Stimulated activated CD4-positive, alpha-beta T cell treated with anti-CD3 and anti-CD28 coated beads, Interleukin-2, amount 100 ng/mL, for 48 hours (primary cell): ENCODE data around the gene EPO.

Source experiments
- DNase-seq, 2 donors: peaks; one replicate each; pipeline ENCODE4 v3.0.0-alpha.2; 2020

Gene EPO

DNA sequence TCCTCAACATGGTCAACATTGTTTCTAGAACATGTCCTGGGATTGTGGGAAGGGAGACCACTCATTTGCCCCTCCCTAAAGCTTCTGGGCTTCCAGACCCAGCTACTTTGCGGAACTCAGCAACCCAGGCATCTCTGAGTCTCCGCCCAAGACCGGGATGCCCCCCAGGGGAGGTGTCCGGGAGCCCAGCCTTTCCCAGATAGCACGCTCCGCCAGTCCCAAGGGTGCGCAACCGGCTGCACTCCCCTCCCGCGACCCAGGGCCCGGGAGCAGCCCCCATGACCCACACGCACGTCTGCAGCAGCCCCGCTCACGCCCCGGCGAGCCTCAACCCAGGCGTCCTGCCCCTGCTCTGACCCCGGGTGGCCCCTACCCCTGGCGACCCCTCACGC lies at the start of gene EPO:
Gene EPO, plus strand, starts transcription at position 190 of the 392 bp plus-strand sequence. CDS start 513 bp downstream, outside the sequence.
- DNase-seq, result no peak

DNA sequence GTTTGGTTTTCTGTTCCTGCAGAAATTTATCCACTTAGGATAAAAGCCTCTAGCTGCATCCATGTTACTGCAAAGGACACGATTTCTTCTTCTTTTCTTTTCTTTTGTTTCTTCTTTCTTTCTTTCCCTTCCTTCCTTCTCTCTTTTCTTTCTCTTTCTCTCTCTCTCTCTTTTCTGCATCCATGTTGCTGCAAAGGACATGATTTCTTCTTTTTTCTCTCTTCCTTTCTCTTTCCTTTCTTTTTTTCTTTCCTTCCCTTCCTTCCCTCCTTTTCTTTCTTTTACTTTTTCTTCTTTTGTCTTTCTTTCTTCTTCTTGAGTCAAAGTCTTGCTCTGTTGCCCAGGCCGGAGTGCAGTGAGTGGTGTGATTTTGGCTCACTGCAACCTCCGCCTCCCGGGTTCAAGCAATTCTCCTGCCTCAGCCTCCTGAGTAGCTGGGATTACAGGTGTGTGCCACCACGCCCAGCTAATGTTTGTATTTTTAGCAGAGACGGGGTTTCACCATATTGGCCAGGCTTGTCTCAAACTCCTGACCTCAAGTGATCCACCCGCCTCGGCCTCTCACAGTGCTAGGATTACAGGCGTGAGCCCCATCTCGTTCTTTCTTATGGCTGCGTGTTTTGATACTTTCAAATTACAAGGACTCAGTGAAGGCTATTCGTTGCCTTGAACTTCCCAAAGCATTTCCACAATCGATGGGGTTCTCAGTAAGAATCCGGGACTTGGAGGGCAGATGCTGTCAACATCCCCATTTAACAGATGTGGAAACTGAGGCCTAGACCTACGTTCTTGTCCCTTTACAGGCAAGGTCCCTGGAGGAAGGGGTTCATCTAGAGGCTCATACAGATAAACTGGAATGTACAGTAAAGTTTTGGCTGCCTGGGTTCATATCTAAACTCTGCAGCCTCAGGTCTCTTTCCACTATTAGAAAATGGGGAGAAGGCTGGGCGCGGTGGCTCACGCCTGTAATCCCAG lies 48.6 kb upstream of the EPO start:
- no peak for DNase-seq

DNA sequence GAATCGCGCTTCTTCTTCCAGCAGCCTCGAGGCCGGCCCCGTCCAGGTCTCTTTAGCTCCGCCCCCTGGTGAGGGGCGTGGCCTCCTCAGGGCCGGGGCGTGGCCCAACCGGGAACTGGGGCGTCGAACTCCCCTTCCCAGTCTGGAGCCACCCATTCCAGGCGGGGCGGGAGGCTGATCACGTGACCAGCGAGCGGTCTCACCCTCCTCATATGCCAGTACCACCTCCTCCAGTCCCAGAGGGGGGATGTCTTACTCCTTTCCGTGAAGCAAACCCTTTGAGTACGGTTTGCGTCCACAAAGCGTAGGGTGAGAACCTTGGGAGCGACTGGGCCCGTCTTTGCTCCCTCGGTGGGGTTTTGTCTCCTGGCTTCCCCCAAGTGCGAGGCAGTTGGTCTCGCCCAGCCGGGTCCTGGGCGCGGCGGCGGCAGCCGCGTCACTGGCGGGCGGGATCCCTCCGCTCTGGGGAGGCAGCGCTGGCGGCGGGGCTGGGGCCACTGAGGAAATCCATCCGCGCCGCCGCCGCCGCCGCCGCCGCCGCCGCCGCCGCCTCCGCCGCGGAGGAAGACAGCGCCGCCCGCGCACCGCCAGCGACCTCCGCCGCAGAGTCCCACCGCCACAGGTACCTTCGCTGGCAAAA lies 46.8 kb upstream of the EPO start, which contains the start of gene GNB2:
Gene GNB2, plus strand, starts transcription at position 439 of the 640 bp plus-strand sequence. CDS start 2,526 bp downstream, outside the sequence.
- peak; percentile 100 for DNase-seq

- no peak for DNase-seq
Measured at GRCh38 chr7:100673942-100674410, 46.3 kb upstream of the EPO start.

GRCh38 chr7:100674411-100675104 lies 45.7 kb upstream of the EPO start:
- no peak for DNase-seq

DNA sequence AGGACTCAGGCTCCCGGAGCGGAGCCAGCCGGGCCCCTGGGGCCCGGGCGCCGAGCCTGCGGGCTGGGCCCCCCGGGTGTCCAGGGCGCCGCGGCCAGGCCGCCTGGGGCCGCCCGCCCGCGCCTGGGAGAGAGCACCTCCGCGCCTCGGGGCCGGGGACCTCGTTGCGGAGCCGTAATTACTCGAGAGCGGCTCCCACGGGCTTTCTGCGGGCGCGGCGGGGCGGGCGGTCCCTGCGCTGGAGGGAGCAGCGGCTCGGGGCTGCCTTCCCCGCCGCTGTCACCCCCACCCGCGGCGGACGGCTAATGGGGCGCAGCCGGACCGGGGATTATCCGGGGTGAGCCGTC lies 45.2 kb upstream of the EPO start:
- no peak for DNase-seq

GRCh38 chr7:100675581-100676350 lies 44.5 kb upstream of the EPO start:
- peak; percentile 57 to 65 for DNase-seq

GRCh38 chr7:100676501-100677306 lies 43.6 kb upstream of the EPO start:
- no peak for DNase-seq

- DNase-seq, result no peak
Measured at GRCh38 chr7:100677308-100678267, 42.7 kb upstream of the EPO start.

DNA sequence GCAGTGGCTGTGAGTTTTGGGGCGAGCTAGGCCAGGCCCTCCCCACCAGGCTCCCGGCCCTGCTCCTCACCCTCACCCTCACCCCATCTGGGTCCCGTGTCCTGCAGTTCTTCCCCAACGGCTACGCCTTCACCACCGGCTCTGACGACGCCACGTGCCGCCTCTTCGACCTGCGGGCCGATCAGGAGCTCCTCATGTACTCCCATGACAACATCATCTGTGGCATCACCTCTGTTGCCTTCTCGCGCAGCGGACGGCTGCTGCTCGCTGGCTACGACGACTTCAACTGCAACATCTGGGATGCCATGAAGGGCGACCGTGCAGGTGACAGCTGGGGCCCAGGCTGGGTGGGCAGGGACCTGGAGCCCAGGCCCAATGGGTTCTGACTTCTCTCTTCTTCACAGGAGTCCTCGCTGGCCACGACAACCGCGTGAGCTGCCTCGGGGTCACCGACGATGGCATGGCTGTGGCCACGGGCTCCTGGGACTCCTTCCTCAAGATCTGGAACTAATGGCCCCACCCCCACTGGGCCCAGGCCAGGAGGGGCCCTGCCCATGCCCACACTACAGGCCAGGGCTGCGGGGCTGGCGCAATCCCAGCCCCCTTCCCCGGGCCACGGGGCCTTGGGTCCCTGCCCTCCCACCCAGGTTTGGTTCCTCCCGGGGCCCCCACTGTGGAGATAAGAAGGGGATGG lies 41.8 kb upstream of the EPO start:
- no peak for DNase-seq

DNA sequence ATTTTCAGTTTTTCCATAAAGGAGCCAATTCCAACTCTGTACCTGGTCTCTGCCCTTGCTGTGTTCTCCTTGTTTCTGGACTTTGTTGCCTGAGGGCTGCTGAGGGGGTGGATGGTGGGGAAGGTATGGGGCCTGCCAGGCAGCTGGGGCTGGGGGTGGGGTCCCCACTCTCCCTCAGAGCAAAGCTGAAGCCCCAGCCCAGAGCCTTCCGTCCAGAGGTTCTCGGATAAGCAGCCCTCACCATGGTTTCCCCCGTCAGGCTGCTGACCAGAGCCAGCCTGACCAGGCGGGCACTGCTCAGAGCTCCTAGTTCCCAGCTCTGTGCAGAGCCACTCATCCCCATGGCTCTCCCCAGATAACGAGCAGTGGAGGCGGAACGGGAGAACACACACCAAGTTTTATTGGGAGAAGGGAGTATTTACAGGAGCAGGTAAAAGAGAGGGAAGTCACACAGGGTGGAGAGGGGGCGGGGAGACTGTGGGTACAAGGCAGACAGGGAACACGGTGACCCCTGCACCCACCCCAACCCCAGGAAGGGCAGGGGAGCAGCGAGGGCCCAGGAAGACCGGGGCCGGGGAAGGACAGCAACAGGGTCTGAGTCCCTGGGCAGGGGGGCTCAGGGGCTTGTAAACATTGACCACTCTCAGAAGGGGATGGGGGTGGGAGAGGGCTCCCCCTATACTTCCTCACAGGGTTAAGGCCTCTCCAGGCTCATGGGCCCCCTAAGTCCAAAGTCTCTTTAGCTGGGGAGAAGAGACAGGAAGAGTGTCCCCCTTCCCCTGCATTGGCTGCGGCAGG lies 40.9 kb upstream of the EPO start:
- DNase-seq, result no peak

- DNase-seq, result no peak
Measured at GRCh38 chr7:100679927-100680575, 40.2 kb upstream of the EPO start.

GRCh38 chr7:100680576-100681271 lies 39.5 kb upstream of the EPO start:
- no peak for DNase-seq

GRCh38 chr7:100681491-100682227 lies 38.6 kb upstream of the EPO start:
- DNase-seq, result no peak

DNA sequence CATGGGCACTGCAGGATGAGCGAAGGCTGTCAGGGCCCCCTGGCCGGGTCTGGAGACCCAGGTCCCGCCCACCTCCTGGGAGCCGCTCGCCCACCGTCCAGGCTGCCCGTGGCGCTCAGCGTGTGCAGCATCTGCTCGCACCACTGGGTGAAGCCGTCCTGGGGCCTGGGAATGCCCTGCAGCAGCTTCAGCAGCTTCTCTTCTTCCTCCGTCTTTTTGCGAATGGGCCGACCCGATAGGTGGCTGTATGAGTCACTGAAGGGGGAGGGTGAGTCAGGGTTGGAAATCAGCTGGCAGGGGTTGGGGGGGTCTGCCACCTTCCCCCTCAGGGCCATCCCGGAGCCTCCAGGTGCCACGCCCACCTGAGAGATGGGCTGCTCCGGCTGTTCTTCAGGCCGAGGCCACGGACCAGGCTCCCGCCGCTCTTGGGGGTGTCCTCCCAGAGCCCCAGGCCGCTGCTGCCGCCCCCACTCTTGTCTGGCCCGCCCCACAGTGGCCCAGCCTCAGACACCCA lies 38.0 kb upstream of the EPO start:
- no peak for DNase-seq

DNA sequence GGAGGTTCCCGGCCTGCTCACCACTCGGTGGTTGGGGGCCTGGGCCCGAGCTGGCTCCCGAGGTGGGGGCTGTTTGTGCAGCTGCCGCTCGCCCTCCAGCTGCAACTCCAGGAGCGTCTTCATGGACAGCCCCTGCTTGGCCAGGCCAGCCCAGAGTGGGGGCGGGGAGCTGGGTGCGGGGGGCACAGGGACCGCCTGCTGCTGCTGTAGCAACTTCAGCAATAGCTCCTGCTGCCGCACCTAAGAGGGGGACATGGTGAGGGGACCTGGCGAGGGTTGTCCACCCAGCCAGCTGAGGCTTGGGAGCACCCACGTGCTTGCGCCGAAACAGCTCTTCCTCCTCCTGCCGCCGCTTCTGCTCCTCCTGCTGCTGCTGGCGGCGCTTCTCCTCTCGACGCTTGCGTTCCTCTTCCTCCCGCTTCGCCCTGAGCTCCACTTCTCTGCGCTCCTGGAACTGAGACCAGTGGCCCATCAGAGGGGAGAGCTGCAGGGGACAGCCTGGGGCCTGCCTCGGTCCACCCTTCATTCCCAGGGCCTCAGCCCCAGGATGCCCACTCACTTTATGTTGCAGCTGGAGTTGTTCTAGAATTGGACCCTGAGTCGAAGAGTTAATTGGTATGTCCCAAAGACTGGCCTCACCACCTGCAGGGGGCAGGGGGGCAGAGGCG lies 37.1 kb upstream of the EPO start:
- no peak for DNase-seq
